ENCODE data around the gene FBXO7.

Gene FBXO7

GRCh38 chr22:32489377-32489776 is 14.8 kb downstream of the FBXO7 start:
- Histone ChIP-seq H3K27ac (ENCODE audit: low read depth, low read length) (no peak overlapping the region), H3K36me3 (ENCODE audit: control insufficient read depth, insufficient read depth, low read length) (peaks cover 99% of the 10 kb centered on the region), H3K9ac (ENCODE audit: low read depth, low read length) (no peak overlapping the region), H3K4me3 (ENCODE audit: low read depth, low read length) (no peak overlapping the region), H3K27me3 (ENCODE audit: control insufficient read depth, insufficient read depth, low read length) (no peaks in the 10 kb centered on the region), H3K9me3 (ENCODE audit: control insufficient read depth, insufficient read depth, low read length) (no peaks in the 10 kb centered on the region), H3K4me1 (ENCODE audit: control insufficient read depth, insufficient read depth, low read length) (no peaks in the 10 kb centered on the region)

- Histone ChIP-seq H3K9ac (ENCODE audit: low read depth, low read length) (no peak overlapping the region), H3K36me3 (ENCODE audit: control insufficient read depth, insufficient read depth, low read length) (peaks cover 99% of the 10 kb centered on the region), H3K4me3 (ENCODE audit: low read depth, low read length) (no peak overlapping the region), H3K27ac (ENCODE audit: low read depth, low read length) (no peak overlapping the region), H3K4me1 (ENCODE audit: control insufficient read depth, insufficient read depth, low read length) (no peaks in the 10 kb centered on the region), H3K9me3 (ENCODE audit: control insufficient read depth, insufficient read depth, low read length) (no peaks in the 10 kb centered on the region), H3K27me3 (ENCODE audit: control insufficient read depth, insufficient read depth, low read length) (no peaks in the 10 kb centered on the region)
Measured at GRCh38 chr22:32490279-32490678, 15.7 kb downstream of the FBXO7 start.

GRCh38 chr22:32492111-32492510 is 17.5 kb downstream of the FBXO7 start:
- no peaks in the 10 kb centered on the region for H3K9me3 ChIP-seq (ENCODE audit: control insufficient read depth, insufficient read depth, low read length)
- H3K36me3 ChIP-seq (ENCODE audit: control insufficient read depth, insufficient read depth, low read length): peaks cover 92% of the 10 kb centered on the region
- H3K4me3 ChIP-seq (ENCODE audit: low read depth, low read length): no peak overlapping the region
- H3K27ac ChIP-seq (ENCODE audit: low read depth, low read length): no peak overlapping the region
- no peak overlapping the region for H3K9ac ChIP-seq (ENCODE audit: low read depth, low read length)
- no peaks in the 10 kb centered on the region for H3K27me3 ChIP-seq (ENCODE audit: control insufficient read depth, insufficient read depth, low read length)
- H3K4me1 ChIP-seq (ENCODE audit: control insufficient read depth, insufficient read depth, low read length): no peaks in the 10 kb centered on the region

GRCh38 chr22:32493551-32493950 is 18.9 kb downstream of the FBXO7 start:
- H3K9ac ChIP-seq (ENCODE audit: low read depth, low read length): no peak overlapping the region
- no peaks in the 10 kb centered on the region for H3K27me3 ChIP-seq (ENCODE audit: control insufficient read depth, insufficient read depth, low read length)
- H3K36me3 ChIP-seq (ENCODE audit: control insufficient read depth, insufficient read depth, low read length): peaks cover 92% of the 10 kb centered on the region
- H3K4me3 ChIP-seq (ENCODE audit: low read depth, low read length): no peak overlapping the region
- no peaks in the 10 kb centered on the region for H3K9me3 ChIP-seq (ENCODE audit: control insufficient read depth, insufficient read depth, low read length)
- no peaks in the 10 kb centered on the region for H3K4me1 ChIP-seq (ENCODE audit: control insufficient read depth, insufficient read depth, low read length)
- H3K27ac ChIP-seq (ENCODE audit: low read depth, low read length): no peak overlapping the region

- H3K9me3 ChIP-seq (ENCODE audit: control insufficient read depth, insufficient read depth, low read length): no peaks in the 10 kb centered on the region
- H3K4me1 ChIP-seq (ENCODE audit: control insufficient read depth, insufficient read depth, low read length): no peaks in the 10 kb centered on the region
- no peak overlapping the region for H3K4me3 ChIP-seq (ENCODE audit: low read depth, low read length)
- H3K9ac ChIP-seq (ENCODE audit: low read depth, low read length): no peak overlapping the region
- peaks cover 87% of the 10 kb centered on the region for H3K36me3 ChIP-seq (ENCODE audit: control insufficient read depth, insufficient read depth, low read length)
- no peaks in the 10 kb centered on the region for H3K27me3 ChIP-seq (ENCODE audit: control insufficient read depth, insufficient read depth, low read length)
- H3K27ac ChIP-seq (ENCODE audit: low read depth, low read length): no peak overlapping the region
Measured at GRCh38 chr22:32494971-32495370, 20.4 kb downstream of the FBXO7 start.

- Histone ChIP-seq H3K36me3 (ENCODE audit: control insufficient read depth, insufficient read depth, low read length) (peaks cover 41% of the 10 kb centered on the region), H3K9ac (ENCODE audit: low read depth, low read length) (no peak overlapping the region)
Measured at GRCh38 chr22:32499666-32500065, 25.1 kb downstream of the FBXO7 start.

GRCh38 chr22:32501836-32502752 is 27.5 kb downstream of the FBXO7 start:
- peaks cover 5% of the 10 kb centered on the region; the same call in 1 of the 2 replicates for H3K4me1 ChIP-seq (ENCODE audit: control insufficient read depth, insufficient read depth, low read length)
- peaks cover 23% of the 10 kb centered on the region for H3K36me3 ChIP-seq (ENCODE audit: control insufficient read depth, insufficient read depth, low read length)
- no peaks in the 10 kb centered on the region for H3K27me3 ChIP-seq (ENCODE audit: control insufficient read depth, insufficient read depth, low read length)
- H3K9me3 ChIP-seq (ENCODE audit: control insufficient read depth, insufficient read depth, low read length): no peaks in the 10 kb centered on the region
- peak overlapping the region; percentile 2 for H3K27ac ChIP-seq (ENCODE audit: low read depth, low read length)
- no peak overlapping the region for H3K9ac ChIP-seq (ENCODE audit: low read depth, low read length)
- H3K4me3 ChIP-seq (ENCODE audit: low read depth, low read length): no peak overlapping the region

More at GRCh38 chr22:32499666-32500065, 25.1 kb downstream of the FBXO7 start:
- no peaks in the 10 kb centered on the region for H3K9me3 ChIP-seq (ENCODE audit: control insufficient read depth, insufficient read depth, low read length)
- no peak overlapping the region for H3K27ac ChIP-seq (ENCODE audit: low read depth, low read length)
- H3K27me3 ChIP-seq (ENCODE audit: control insufficient read depth, insufficient read depth, low read length): no peaks in the 10 kb centered on the region
- peaks cover 5% of the 10 kb centered on the region; the same call in 1 of the 2 replicates for H3K4me1 ChIP-seq (ENCODE audit: control insufficient read depth, insufficient read depth, low read length)
- no peak overlapping the region for H3K4me3 ChIP-seq (ENCODE audit: low read depth, low read length)

- Histone ChIP-seq H3K9ac (ENCODE audit: low read depth, low read length) (no peak overlapping the region), H3K4me1 (ENCODE audit: control insufficient read depth, insufficient read depth, low read length) (no peaks in the 10 kb centered on the region), H3K9me3 (ENCODE audit: control insufficient read depth, insufficient read depth, low read length) (no peaks in the 10 kb centered on the region), H3K4me3 (ENCODE audit: low read depth, low read length) (no peak overlapping the region), H3K36me3 (ENCODE audit: control insufficient read depth, insufficient read depth, low read length) (peaks cover under 1% of the 10 kb centered on the region; the same call in 1 of the 2 replicates), H3K27ac (ENCODE audit: low read depth, low read length) (no peak overlapping the region), H3K27me3 (ENCODE audit: control insufficient read depth, insufficient read depth, low read length) (no peaks in the 10 kb centered on the region)
Measured at GRCh38 chr22:32509045-32509444, 34.4 kb downstream of the FBXO7 start.

- Histone ChIP-seq H3K27me3 (ENCODE audit: control insufficient read depth, insufficient read depth, low read length) (no peaks in the 10 kb centered on the region), H3K9me3 (ENCODE audit: control insufficient read depth, insufficient read depth, low read length) (no peaks in the 10 kb centered on the region), H3K4me3 (ENCODE audit: low read depth, low read length) (no peak overlapping the region), H3K9ac (ENCODE audit: low read depth, low read length) (no peak overlapping the region), H3K4me1 (ENCODE audit: control insufficient read depth, insufficient read depth, low read length) (no peaks in the 10 kb centered on the region), H3K36me3 (ENCODE audit: control insufficient read depth, insufficient read depth, low read length) (peaks cover 12% of the 10 kb centered on the region), H3K27ac (ENCODE audit: low read depth, low read length) (no peak overlapping the region)
Measured at GRCh38 chr22:32511274-32511673, 36.7 kb downstream of the FBXO7 start.

GRCh38 chr22:32511776-32512175 is 37.2 kb downstream of the FBXO7 start:
- H3K36me3 ChIP-seq (ENCODE audit: control insufficient read depth, insufficient read depth, low read length): peaks cover 14% of the 10 kb centered on the region
- H3K4me3 ChIP-seq (ENCODE audit: low read depth, low read length): no peak overlapping the region
- H3K27ac ChIP-seq (ENCODE audit: low read depth, low read length): no peak overlapping the region
- no peaks in the 10 kb centered on the region for H3K9me3 ChIP-seq (ENCODE audit: control insufficient read depth, insufficient read depth, low read length)
- no peaks in the 10 kb centered on the region for H3K4me1 ChIP-seq (ENCODE audit: control insufficient read depth, insufficient read depth, low read length)
- no peak overlapping the region for H3K9ac ChIP-seq (ENCODE audit: low read depth, low read length)
- H3K27me3 ChIP-seq (ENCODE audit: control insufficient read depth, insufficient read depth, low read length): no peaks in the 10 kb centered on the region

- no peaks in the 10 kb centered on the region for H3K4me1 ChIP-seq (ENCODE audit: control insufficient read depth, insufficient read depth, low read length)
- no peak overlapping the region for H3K4me3 ChIP-seq (ENCODE audit: low read depth, low read length)
- no peaks in the 10 kb centered on the region for H3K27me3 ChIP-seq (ENCODE audit: control insufficient read depth, insufficient read depth, low read length)
- no peak overlapping the region for H3K9ac ChIP-seq (ENCODE audit: low read depth, low read length)
- H3K36me3 ChIP-seq (ENCODE audit: control insufficient read depth, insufficient read depth, low read length): peaks cover 21% of the 10 kb centered on the region
- no peak overlapping the region for H3K27ac ChIP-seq (ENCODE audit: low read depth, low read length)
- no peaks in the 10 kb centered on the region for H3K9me3 ChIP-seq (ENCODE audit: control insufficient read depth, insufficient read depth, low read length)
Measured at GRCh38 chr22:32512267-32512982, 37.8 kb downstream of the FBXO7 start.

Data from HUES48 (cell line).